Activated CD8-positive, alpha-beta memory T cell treated with anti-CD3 and anti-CD28 coated beads for 4 hours (primary cell): ENCODE measurements around the gene AOX1.
"Not testable (repeated sequence)": the region's sequence is repeated elsewhere in the genome, so short reads cannot be mapped to it uniquely, and the experiment has no call there.

Experiments
- DNase-seq, 2 donors: peaks; one replicate each; pipeline ENCODE4 v3.0.0-alpha.2; 2020; ENCODE audit warnings: low read depth in 2 of 2

AOX1 gene

GRCh38 chr2:200702044-200702443, 116.2 kb downstream of the AOX1 start:
- DNase-seq: no peak

- DNase-seq: peak; percentile 16 to 29
Observed at GRCh38 chr2:200702646-200703118, 116.9 kb downstream of the AOX1 start.

- no peak for DNase-seq
Observed at GRCh38 chr2:200703127-200703925, 117.5 kb downstream of the AOX1 start.

GRCh38 chr2:200703926-200704637, 118.3 kb downstream of the AOX1 start:
- DNase-seq: no peak

- DNase-seq: no peak
Observed at GRCh38 chr2:200705305-200706041, 119.7 kb downstream of the AOX1 start.

- no peak for DNase-seq
Observed at GRCh38 chr2:200708943-200709342, 123.1 kb downstream of the AOX1 start.

- peak; percentile 78 to 93 for DNase-seq
Observed at GRCh38 chr2:200713003-200713703, 127.3 kb downstream of the AOX1 start.

GRCh38 chr2:200713704-200714064, 127.9 kb downstream of the AOX1 start:
- no peak for DNase-seq

- DNase-seq: not testable (repeated sequence)
Observed at GRCh38 chr2:200715014-200715413, 129.2 kb downstream of the AOX1 start.

- DNase-seq: no peak
Observed at GRCh38 chr2:200716386-200716785, 130.6 kb downstream of the AOX1 start.
